ENCODE data around the gene FAF1. TPM values are rescaled to one million over a fixed set of nuclear protein-coding genes. Genes with fewer than 3 reads are reported as not detected.

The FAF1 gene
- total and polyA plus RNA-seq, 2 of the 8 experiments (the other 6 are each of a cell fraction or from before 2014, with no cell fraction given): 10.8 to 65.9 TPM

GRCh38 chr1:50419192-50419906, 540.7 kb downstream of the FAF1 start (continued):
- TF ChIP-seq HDAC2 (IDR thresholded peaks at IDR 0.05; ENCODE audit: borderline replicate concordance in 1 of 2, low read depth in 2 of 2, low read length in 2 of 2) (no peak), TAF7 (optimal IDR thresholded peaks at IDR 0.05; ENCODE audit: borderline replicate concordance, low read depth, low read length) (no peak)

Measured in H1 (cell line).